ENCODE data around the gene AURKAIP1.
"Not testable (repeated sequence)": the region's sequence is repeated elsewhere in the genome, so short reads cannot be mapped to it uniquely, and the experiment has no call there.

The AURKAIP1 gene

DNA sequence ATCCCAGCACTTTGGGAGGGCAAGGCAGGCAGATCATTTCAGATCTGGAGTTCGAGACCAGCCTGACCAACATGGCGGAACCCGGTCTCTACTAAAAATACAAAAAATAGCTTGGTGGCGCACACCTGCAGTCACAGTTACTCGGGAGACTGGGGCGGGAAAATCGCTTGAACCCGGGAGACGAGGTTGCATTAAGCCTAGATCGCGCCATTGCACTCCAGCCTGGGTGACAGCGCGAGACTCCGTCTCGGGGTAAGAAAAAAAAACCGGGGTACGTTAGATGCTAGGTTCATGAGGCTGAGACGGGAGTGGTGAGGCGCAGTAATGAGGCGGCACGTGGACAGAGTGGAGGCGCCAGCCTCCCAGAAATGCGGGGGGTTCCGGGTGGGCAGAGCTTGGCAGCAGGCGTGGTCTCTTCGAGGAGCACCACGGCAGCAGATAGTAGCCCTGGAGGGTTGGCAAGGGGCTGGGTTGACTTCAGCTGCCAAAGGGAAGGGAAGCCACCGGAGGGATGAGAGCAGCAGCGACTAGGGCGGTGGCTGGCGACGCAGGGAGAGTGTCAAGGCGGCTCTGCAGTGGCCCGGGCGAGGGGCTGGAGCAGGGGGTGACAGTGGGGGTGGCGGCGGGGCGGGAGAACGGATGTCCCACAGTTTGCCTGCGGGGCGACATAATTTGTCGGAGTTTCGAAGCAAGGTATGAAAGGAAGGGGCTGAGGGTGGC is 31.3 kb upstream of the AURKAIP1 start:
- no peak for DNase-seq

DNA sequence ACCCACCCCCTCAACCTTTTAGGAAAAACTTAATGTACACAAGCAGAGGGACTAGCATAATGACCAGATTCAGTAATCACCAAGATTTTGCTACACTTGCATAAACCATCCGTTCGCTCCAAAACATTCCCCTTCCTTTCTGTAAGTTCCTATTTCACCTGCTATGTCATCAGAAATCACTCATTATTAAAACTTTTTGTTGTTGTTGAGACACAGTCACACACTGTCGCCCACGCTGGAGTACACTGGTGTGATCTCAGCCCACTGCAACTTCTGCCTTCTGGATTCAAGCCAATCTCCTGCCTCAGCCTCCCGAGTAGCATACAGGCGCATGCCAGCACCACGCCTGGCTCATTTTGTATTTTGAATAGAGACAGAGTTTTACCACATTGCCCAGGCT is 28.6 kb upstream of the AURKAIP1 start:
- no peak for DNase-seq

DNA sequence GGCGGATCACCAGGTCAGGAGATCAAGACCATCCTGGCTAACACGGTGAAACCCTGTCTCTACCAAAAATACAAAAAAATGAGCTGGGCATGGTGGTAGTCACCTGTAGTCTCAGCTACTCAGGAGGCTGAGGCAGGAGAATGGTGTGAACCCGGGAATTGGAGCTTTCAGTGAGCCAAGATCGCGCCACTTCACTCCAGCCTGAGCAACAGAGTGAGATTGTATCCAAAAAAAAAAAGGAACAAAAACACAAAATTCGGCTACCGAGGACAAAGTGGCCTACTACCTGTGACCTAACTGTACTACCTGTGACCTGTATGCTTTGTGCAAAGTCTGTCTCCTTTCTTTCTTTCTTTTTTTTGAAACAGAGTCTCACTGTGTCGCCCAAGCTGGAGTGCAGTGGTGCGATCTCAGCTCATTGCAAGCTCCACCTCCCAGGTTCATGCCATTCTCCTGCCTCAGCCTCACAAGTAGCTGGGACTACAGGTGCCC is 27.9 kb upstream of the AURKAIP1 start:
- DNase-seq = not testable (repeated sequence)

DNA sequence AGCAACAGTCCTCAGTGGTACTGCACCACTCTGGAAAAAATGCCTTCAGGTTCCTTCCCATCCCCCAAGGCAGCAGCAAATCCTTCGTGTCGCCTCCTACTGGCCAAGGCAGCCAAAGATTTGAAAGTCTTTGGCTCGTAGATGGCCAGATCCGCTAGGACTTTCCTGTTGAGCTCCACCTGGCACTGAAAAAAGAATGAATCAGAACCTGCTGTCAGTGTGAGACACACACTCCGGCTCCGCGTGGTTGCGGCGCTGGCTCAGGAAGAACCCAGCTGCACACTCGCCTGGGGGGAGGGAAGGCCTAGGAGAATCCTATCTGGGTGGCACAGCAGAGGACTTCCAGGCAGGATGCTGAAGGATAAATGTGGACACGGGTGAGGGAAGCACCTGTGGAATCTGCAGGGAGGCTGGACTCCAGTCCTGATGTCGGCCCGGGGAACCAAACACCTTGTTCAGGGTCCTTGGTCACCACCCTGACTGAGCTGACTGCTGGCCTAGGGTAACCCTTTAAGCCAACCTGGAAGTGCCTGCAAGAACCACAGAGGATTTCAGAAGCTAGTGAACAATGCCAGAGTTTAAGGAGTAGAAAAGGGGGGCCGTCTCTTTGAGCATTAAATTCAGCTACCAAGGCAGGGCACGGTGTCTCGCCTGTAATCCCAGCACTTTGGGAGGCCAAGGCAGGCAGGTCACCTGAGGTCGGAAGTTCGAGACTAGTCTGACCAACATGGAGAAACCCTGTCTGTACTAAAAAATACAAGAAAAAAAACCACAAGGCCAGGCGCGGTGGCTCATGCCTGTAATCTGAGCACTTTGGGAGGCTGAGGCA is 27.3 kb upstream of the AURKAIP1 start:
- DNase-seq = peak in 1 of 2 experiments; percentile 35

- no peak for DNase-seq
These were observed 26.5 kb upstream of the AURKAIP1 start for GRCh38 chr1:1401457-1402010.

GRCh38 chr1:1400576-1401456 is 25.8 kb upstream of the AURKAIP1 start:
- DNase-seq = no peak

DNA sequence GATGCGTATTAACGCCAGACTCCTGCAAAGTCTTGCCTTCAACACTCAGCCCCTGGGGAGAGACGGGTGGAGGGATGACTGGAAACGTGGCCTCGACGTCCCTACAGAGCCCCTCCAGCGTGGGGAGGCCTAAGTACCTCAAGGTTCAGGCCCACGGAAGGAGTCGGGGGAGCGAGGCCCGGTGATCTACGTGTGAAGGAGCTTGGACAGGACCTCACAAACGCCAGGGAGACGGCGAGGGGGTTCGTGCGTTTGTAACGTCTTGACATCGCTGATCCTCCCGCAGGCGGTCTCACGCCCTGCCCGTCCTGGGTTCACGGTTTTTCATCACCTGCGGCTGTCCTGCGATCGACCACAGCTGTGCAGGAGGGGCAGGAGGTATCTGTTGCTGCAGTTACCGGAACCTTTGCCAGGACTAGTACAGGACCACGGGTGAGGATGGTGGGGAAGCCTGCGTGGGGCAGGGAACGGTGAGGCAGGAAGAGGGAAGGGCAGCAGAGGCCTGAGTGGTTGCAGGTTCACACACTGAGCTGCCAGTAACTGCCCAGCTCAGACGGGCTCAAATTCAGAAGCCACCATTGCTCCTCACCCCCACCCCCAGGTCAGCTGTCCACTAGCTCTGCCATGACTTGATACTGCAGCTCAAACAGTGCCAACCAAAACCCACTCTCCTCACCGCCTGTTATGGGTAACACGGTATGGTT is 25.0 kb upstream of the AURKAIP1 start:
- no peak for DNase-seq

DNA sequence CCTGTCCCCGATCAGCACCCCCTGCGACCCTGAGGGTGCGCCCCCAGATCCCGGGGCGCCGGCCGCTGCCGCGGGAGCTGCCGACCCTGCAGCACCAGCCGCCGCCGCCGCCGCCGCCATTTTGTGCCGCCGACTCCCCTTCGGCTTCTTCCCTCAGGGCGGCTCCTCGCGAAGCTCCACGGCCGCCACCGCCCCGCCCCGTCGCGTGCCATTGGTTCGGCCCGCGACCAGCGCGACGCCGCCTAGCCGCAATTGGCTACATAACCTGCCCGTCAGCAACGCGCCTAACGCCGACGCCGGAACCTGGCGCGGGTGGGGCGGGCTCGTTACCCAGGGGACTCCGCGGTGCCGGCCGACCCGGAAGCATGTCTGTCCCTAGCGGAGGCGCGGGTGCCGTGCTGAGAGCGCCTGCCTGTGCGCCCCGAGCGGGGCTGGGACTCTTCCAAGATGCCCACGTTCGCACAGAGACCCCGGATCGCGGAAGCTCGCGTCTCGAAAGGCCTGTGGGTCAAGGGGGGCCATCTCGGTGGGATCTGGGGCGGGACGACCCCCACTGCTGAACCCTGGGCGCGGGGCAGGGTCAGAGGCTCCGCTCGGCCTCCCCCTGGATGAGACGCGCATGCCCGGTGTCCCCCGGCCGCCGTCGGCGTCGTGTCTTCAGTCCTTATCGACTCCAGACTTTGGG is 24.3 kb upstream of the AURKAIP1 start, which contains the start of gene CCNL2:
Gene CCNL2, minus strand, starts transcription at position 149 of the 685 bp plus-strand sequence. Its CDS starts 29 bp downstream, at position 120.
- DNase-seq = peak; percentile 99

DNA sequence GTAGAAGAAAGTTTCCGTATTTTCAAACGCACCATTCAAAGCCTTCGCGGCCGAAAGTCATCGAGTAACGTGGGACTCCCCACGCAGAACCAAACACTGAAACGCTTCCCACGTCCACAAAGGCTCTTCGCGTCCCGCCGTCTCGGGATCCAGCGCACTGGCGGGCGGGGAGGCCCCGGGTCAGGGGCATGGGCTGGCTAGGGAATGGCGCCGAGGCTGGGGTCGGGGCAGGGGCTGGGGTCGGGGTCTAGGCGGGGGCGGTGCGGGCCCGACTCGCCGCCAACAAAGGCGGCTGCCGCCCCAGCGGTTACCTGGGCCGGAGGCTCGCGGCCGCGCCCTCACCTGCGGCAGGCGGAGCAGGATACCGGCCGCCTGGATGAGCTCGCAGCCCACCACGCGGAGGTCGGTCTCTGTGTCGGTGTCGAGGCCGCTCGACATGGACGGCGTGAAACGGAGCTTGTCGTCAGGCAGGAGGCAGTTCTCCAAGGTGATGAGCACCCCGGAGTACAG is 23.7 kb upstream of the AURKAIP1 start:
- DNase-seq = peak in 1 of 2 experiments; percentile 14

- DNase-seq = no peak
These were observed 23.0 kb upstream of the AURKAIP1 start for GRCh38 chr1:1397839-1398523.

DNA sequence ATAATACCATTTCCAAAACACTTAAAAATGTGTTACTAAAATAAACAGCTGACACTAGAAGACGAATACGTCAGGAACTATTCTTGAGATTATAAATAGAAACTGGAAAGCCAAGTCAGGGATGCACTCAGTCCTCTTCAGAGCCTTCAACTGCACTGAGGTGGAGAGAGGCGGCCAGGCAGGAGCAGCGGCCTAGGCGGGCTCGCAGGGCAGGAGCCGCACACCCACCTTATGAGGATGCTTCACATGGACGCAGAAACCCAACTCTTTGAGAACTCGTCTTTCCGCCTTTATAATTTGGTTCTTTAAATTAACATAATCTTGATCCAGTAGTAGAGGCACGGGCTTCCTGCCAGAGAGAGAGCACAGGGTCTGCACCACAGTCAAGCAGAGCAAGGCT is 20.2 kb upstream of the AURKAIP1 start:
- no peak for DNase-seq

DNA sequence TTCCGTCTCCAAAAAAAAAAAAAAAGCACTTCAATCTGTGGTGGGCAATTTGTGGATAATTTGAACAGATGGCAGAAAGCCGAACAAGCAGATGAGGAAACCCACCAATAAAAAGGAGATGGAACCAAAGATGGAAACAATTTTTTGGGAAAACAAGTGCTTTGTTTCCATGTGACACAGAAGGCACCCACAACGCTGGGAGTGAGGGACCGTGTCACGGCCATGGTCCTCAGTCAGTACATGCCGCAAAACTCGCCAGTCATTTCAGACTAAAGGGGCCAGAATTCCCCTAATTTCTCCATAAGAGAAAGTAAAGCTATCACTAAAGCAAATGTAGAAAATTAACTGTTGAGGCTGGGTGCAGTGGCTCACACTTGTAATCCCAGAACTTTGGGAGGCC is 19.1 kb upstream of the AURKAIP1 start:
- DNase-seq = no peak

GRCh38 chr1:1393428-1393827 is 18.4 kb upstream of the AURKAIP1 start:
- DNase-seq = no peak

DNA sequence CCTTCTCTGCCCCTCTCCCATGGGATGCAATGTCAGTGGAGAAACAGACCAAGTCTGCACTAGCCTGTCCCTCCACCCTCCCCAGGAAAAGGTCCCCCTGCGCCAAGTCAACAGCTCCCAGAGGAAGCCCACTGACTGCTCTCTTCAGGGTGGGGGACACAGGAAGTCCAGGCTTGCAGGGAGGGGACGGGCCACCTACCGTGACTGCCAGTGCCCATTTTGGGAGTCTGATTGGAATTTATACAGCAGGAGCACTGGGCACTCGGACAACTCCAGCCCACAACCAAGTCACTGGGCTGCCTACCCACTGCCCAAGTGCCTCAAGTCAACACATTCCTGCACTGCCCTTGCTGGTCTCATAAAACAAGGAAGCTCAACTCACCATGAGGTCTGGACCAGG is 18.0 kb upstream of the AURKAIP1 start:
- DNase-seq = no peak

- no peak for DNase-seq
These were observed 16.2 kb upstream of the AURKAIP1 start for GRCh38 chr1:1391225-1391624.

GRCh38 chr1:1390675-1391074 is 15.7 kb upstream of the AURKAIP1 start:
- no peak for DNase-seq

GRCh38 chr1:1388078-1388472 is 13.1 kb upstream of the AURKAIP1 start:
- no peak for DNase-seq

GRCh38 chr1:1387098-1388077 is 12.4 kb upstream of the AURKAIP1 start:
- DNase-seq = no peak

DNA sequence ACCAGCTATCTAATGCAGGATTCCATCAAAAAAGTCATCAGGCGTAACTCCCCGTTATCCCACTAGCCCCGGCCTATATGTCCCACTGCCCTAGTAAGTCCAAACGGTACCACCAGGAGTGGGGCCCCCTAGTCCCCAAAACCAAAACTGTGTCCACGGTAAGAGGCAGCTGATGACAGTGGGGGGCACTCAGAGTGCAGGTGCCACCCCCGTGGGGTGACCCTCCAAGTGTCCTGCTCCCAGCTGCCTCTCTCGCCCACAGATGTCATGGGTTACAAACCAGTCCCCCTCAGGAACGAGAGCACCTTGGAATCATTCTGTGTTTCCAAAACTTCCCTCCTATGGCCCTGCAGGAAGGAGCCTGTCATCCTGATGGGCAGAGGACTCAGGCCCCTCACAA is 10.9 kb upstream of the AURKAIP1 start:
- no peak for DNase-seq
